HepG2 (cell line): Measurements from ENCODE around the gene ALOXE3. TPM values are rescaled to one million over a fixed set of nuclear protein-coding genes. Genes with fewer than 3 reads are reported as not detected.

Experiments used
- ATAC-seq: fragments of 200-7000 bp; cut with Tn5 transposase; 3 replicates; pipeline ENCODE4 v1.9.1; 2020; ENCODE audit warnings: mild to moderate bottlenecking, moderate library complexity
- BruUV-seq: library from RNA; stranded (reverse); fragments of 400-500 nt; replicated peaks from 2 replicates; lab custom pipeline; 2021; lab: Mats Ljungman, UMichigan
- CTCF ChIA-PET: fragments of 300-600 bp; formaldehyde crosslinking; extraction: SDS; loops from one replicate; lab custom pipeline; 2021; ENCODE audit warnings: low total read pairs, inconsistent platforms, low intra/inter-chr PET ratio; lab: Yijun Ruan, JAX
- POLR2A ChIA-PET: fragments of 350-600 bp; sonication (Branson Sonifier 250); formaldehyde crosslinking; loops from one replicate; lab custom pipeline; 2020; ENCODE audit warnings: antibody characterized with exemption, inconsistent platforms; lab: Yijun Ruan, JAX
- DNase-seq: peaks from one replicate; pipeline ENCODE4 v3.0.0-alpha.2; 2015; ENCODE audit warnings: low spot score
- FAIRE-seq: peaks from 3 replicates; lab custom pipeline; 2011; peaks lifted over from hg19 to GRCh38; lab: Jason Lieb, UNC
- H2AFZ ChIP-seq: one replicate; pipeline ENCODE4 v1.6.1; 2011; ENCODE audit warnings: low read length, inconsistent platforms
- H3K27ac ChIP-seq: fragments of 300-600 bp; 3 replicates; pipeline ENCODE4 v1.8.0; 2011; ENCODE audit warnings: mixed run types, mild to moderate bottlenecking, mixed read lengths, low read length, inconsistent platforms; ENCODE audit not compliant: insufficient read depth; ENCODE audit errors: extremely low read length
- H3K27me3 ChIP-seq, 2 experiments: fragments of 200-600 bp in 1 of 2; 2 replicates in 1 of 2; 3 replicates in 1 of 2; pipeline versions ENCODE4 v1.6.0 to v1.8.0; 2011; ENCODE audit warnings: low read length in 2 of 2, mild to moderate bottlenecking in 2 of 2, moderate library complexity in 2 of 2, inconsistent platforms in 1 of 2; ENCODE audit not compliant: insufficient read depth in 2 of 2, control insufficient read depth in 1 of 2
- H3K36me3 ChIP-seq, 2 experiments: fragments of 200-600 bp in 1 of 2; replicated peaks in 1 of 2; 2 replicates in 1 of 2; 3 replicates in 1 of 2; pipeline versions ENCODE4 v1.5.1 to v1.8.0; 2011; ENCODE audit warnings: low read length in 2 of 2, inconsistent platforms in 1 of 2; ENCODE audit not compliant: insufficient read depth in 2 of 2, control insufficient read depth in 1 of 2
- H3K4me1 ChIP-seq: 2 replicates; pipeline ENCODE4 v1.5.1; 2012; ENCODE audit warnings: low read length, inconsistent platforms; ENCODE audit not compliant: insufficient read depth
- H3K4me2 ChIP-seq: 2 replicates; pipeline ENCODE4 v1.6.0; 2011; ENCODE audit warnings: low read depth, low read length, inconsistent platforms
- H3K4me3 ChIP-seq, 3 experiments: fragments of 200-600 bp in 1 of 3; sonication (generic), shearing (Covaris generic) in 1 of 3; replicated peaks in 1 of 3; 2 replicates each; pipeline ENCODE4 v1.5.1; 2011 to 2016; ENCODE audit warnings: low read length in 3 of 3, inconsistent platforms in 2 of 3, low read depth in 2 of 3, mild to moderate bottlenecking in 2 of 3, control low read depth in 1 of 3, mixed read lengths in 1 of 3; ENCODE audit not compliant: insufficient read depth in 1 of 3
- H3K79me2 ChIP-seq: one replicate; pipeline ENCODE4 v1.6.1; 2011; ENCODE audit warnings: low read length, inconsistent platforms; ENCODE audit not compliant: insufficient read depth
- H3K9ac ChIP-seq: 2 replicates; pipeline ENCODE4 v1.6.0; 2011; ENCODE audit warnings: mild to moderate bottlenecking, low read depth, low read length, inconsistent platforms; ENCODE audit not compliant: insufficient read depth
- H3K9me3 ChIP-seq: 2 replicates; pipeline ENCODE4 v1.5.1; 2012; ENCODE audit warnings: mild to moderate bottlenecking, low read length
- H4K20me1 ChIP-seq: 2 replicates; pipeline ENCODE4 v1.6.0; 2011; ENCODE audit warnings: inconsistent platforms, mild to moderate bottlenecking, low read length, moderate library complexity; ENCODE audit not compliant: insufficient read depth
- ARHGAP35 ChIP-seq: sonication (generic); formaldehyde crosslinking; IDR thresholded peaks from 2 replicates; pipeline ENCODE4 v1.9.0; 2022; ENCODE audit warnings: mild to moderate bottlenecking, inconsistent platforms, moderate library complexity, missing genetic modification reagents, borderline replicate concordance
- CENPBD1 ChIP-seq: sonication (generic); formaldehyde crosslinking; IDR thresholded peaks from 2 replicates; pipeline ENCODE4 v1.8.0; 2022; ENCODE audit warnings: missing genetic modification reagents, low read depth, mild to moderate bottlenecking, borderline replicate concordance
- DNMT3B ChIP-seq: conservative IDR thresholded peaks from 2 replicates; pipeline ENCODE4 v1.6.1; 2016; ENCODE audit warnings: missing biosample characterization, control low read depth
- E2F1 ChIP-seq: sonication (generic); formaldehyde crosslinking; IDR thresholded peaks from 2 replicates; pipeline ENCODE4 v1.5.0; 2020; ENCODE audit warnings: missing genetic modification reagents
- HNRNPH1 ChIP-seq: fragments of 200-400 bp; formaldehyde crosslinking; optimal IDR thresholded peaks from 2 replicates; pipeline ENCODE3; 2017; ENCODE audit warnings: mild to moderate bottlenecking, low read depth, low read length
- KDM4B ChIP-seq: sonication (generic); formaldehyde crosslinking; IDR thresholded peaks from 2 replicates; pipeline ENCODE4 v1.4.0; 2020; ENCODE audit warnings: missing genetic modification reagents
- MAF1 ChIP-seq: sonication (generic); formaldehyde crosslinking; IDR thresholded peaks from 2 replicates; pipeline ENCODE4 v1.5.0; 2020; ENCODE audit warnings: missing genetic modification reagents, borderline replicate concordance
- NCOA2 ChIP-seq: sonication (generic); formaldehyde crosslinking; IDR thresholded peaks from 2 replicates; pipeline ENCODE4 v1.8.0; 2022; ENCODE audit warnings: inconsistent platforms
- NKX3-1 ChIP-seq: sonication (generic); formaldehyde crosslinking; IDR thresholded peaks from 2 replicates; pipeline ENCODE4 v1.5.0; 2020; ENCODE audit warnings: missing genetic modification reagents
- PHF5A ChIP-seq: IDR thresholded peaks from one replicate; pipeline ENCODE4 v1.6.1; 2018; ENCODE audit warnings: low read depth, missing genetic modification reagents; ENCODE audit not compliant: unreplicated experiment
- RFX5 ChIP-seq: IDR thresholded peaks from 2 replicates; pipeline ENCODE4 v1.6.1; 2011; ENCODE audit warnings: low read depth, low read length, improper control_type of control experiment
- SPEN ChIP-seq: sonication (generic); formaldehyde crosslinking; IDR thresholded peaks from 2 replicates; pipeline ENCODE4 v1.5.1; 2020; ENCODE audit warnings: low read depth, mild to moderate bottlenecking, missing genetic modification reagents
- SRF ChIP-seq: IDR thresholded peaks from 2 replicates; pipeline ENCODE4 v1.6.1; 2011; ENCODE audit warnings: mild to moderate bottlenecking, low read depth, low read length, moderate library complexity
- ZNF10 ChIP-seq: sonication (generic); formaldehyde crosslinking; IDR thresholded peaks from 2 replicates; pipeline ENCODE4 v1.4.0; 2020; ENCODE audit warnings: mild to moderate bottlenecking, low read depth, missing genetic modification reagents, borderline replicate concordance
- ZNF263 ChIP-seq: sonication (generic); formaldehyde crosslinking; IDR thresholded peaks from 2 replicates; pipeline ENCODE4 v1.4.0; 2020; ENCODE audit warnings: missing genetic modification reagents
- WGBS: methylation state at CpG from one replicate; pipeline ENCODE4 v1.1.6; 2017; ENCODE audit warnings: low lambda C conversion rate; 5-methylcytosine and 5-hydroxymethylcytosine counted together
- in situ Hi-C: cut with HindIII; loops from 2 replicates; pipeline ENCODE4 v1.10.0; 2017; ENCODE audit warnings: low pct_unique_long_range_greater_than_20kb; ENCODE audit not compliant: extremely low pct_ligation_motif_present
- intact Hi-C: fragments of 100-400 bp; cut with micrococcal nuclease; formaldehyde crosslinking; loops from one replicate; pipeline ENCODE4 v1.10.0; 2022; ENCODE audit not compliant: unreplicated experiment
- polyA plus RNA-seq, 8 experiments: library from polyadenylated mRNA; depleted of rRNA in 3 of 8; stranded (reverse) in 7 of 8; unstranded in 1 of 8; fragments of >200 nt; fragmentation: Illumina TruSeq in 4 of 8; extraction: Trizol in 4 of 8; gene quantifications; 2 replicates each; pipeline versions ENCODE4 v1.2.1 to v1.2.3, GENCODE V29; 2011 to 2016; ENCODE audit warnings: low read depth in 4 of 8, missing spikeins in 1 of 8, mixed read lengths in 1 of 8; ENCODE audit not compliant: insufficient read depth in 1 of 8
- total RNA-seq, 5 experiments: library from RNA; depleted of rRNA; stranded (reverse); fragments of >200 nt; fragmentation: Illumina TruSeq; extraction: Trizol; gene quantifications; 2 replicates each; pipeline ENCODE4 v1.2.3, GENCODE V29; 2016; ENCODE audit warnings: low read depth in 1 of 5
- TF ChIP-seq, protein P1 (sequence below): sonication (generic); formaldehyde crosslinking; IDR thresholded peaks from 2 replicates; pipeline ENCODE4 v1.5.1; 2020; ENCODE audit warnings: missing genetic modification reagents, mild to moderate bottlenecking, borderline replicate concordance

The ALOXE3 gene
- total and polyA plus RNA-seq, 2 of the 13 experiments (the other 11 are each of a cell fraction or from before 2014, with no cell fraction given), result 0.07 TPM; not detected in 1

DNA sequence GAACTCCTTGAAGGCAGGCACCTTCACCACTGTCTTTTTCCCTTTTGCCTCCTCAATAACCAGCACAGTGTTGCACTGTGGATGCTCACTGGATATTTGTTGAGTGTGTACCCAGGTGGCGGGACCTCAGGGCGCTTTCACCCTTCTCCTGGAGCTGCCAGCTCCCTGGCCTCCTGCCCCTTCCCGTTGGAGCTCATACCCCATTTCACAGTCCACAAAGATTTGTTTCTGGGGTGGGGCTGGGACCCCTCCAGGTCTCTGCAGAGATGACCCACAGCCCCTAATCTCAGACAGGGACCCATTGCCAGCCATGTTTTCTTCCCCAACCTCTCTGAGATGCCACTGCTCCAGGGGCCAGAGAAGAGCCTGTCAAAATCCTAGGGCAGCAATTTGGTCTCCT, 43.2 kb downstream of the ALOXE3 start:
- H3K79me2 ChIP-seq, result no peaks in the 10 kb centered on the region
- in situ Hi-C loops, result no loop called here
- no peak overlapping the region for H3K4me2 ChIP-seq
- no peaks in the 10 kb centered on the region for H3K36me3 ChIP-seq
- intact Hi-C loops, result no loop called here
- peaks cover 13% of the 10 kb centered on the region for H3K4me1 ChIP-seq
- no TSS peak for BruUV-seq
- H2AFZ ChIP-seq, result no peak overlapping the region
- FAIRE-seq (no peak), ATAC-seq (no peak), DNase-seq (no peak)
- ChIA-PET POLR2A (no interaction called here), CTCF (no interaction called here)
- TF ChIP-seq HNRNPH1 (no peak), PHF5A (CRISPR knock-in tag) (no peak), DNMT3B (CRISPR knock-in tag) (no peak), ARHGAP35 (CRISPR knock-in tag) (no peak), E2F1 (CRISPR knock-in tag) (no peak), MAF1 (CRISPR knock-in tag) (no peak), RFX5 (no peak), SPEN (no peak), NKX3-1 (CRISPR knock-in tag) (no peak), SRF (no peak), NCOA2 (no peak), ZNF10 (CRISPR knock-in tag) (no peak), KDM4B (no peak), ZNF263 (no peak), CENPBD1 (CRISPR knock-in tag) (no peak)
- TF ChIP-seq, protein P1, sequence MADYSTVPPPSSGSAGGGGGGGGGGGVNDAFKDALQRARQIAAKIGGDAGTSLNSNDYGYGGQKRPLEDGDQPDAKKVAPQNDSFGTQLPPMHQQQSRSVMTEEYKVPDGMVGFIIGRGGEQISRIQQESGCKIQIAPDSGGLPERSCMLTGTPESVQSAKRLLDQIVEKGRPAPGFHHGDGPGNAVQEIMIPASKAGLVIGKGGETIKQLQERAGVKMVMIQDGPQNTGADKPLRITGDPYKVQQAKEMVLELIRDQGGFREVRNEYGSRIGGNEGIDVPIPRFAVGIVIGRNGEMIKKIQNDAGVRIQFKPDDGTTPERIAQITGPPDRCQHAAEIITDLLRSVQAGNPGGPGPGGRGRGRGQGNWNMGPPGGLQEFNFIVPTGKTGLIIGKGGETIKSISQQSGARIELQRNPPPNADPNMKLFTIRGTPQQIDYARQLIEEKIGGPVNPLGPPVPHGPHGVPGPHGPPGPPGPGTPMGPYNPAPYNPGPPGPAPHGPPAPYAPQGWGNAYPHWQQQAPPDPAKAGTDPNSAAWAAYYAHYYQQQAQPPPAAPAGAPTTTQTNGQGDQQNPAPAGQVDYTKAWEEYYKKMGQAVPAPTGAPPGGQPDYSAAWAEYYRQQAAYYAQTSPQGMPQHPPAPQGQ (CRISPR knock-in tag), result no peak
- peaks cover 26 to 84% of the 10 kb centered on the region in 2 experiments for H3K27me3 ChIP-seq
- H3K4me3 ChIP-seq, result no peak overlapping the region
- WGBS, result 53% methylated on average over 3 of the region's 3 CpGs
- H3K9me3 ChIP-seq, result no peaks in the 10 kb centered on the region
- no peak overlapping the region for H3K27ac ChIP-seq
- H3K9ac ChIP-seq, result no peak overlapping the region
- H4K20me1 ChIP-seq, result peaks cover 6% of the 10 kb centered on the region; the same call in 1 of the 2 replicates
